ENCODE data around the gene OSM. TPM values are rescaled to one million over a fixed set of nuclear protein-coding genes. Genes with fewer than 3 reads are reported as not detected.

The OSM gene
- total and polyA plus RNA-seq, 2 donors (not counting 3 experiments of a cell fraction or from before 2014, with no cell fraction given): not detected

DNA sequence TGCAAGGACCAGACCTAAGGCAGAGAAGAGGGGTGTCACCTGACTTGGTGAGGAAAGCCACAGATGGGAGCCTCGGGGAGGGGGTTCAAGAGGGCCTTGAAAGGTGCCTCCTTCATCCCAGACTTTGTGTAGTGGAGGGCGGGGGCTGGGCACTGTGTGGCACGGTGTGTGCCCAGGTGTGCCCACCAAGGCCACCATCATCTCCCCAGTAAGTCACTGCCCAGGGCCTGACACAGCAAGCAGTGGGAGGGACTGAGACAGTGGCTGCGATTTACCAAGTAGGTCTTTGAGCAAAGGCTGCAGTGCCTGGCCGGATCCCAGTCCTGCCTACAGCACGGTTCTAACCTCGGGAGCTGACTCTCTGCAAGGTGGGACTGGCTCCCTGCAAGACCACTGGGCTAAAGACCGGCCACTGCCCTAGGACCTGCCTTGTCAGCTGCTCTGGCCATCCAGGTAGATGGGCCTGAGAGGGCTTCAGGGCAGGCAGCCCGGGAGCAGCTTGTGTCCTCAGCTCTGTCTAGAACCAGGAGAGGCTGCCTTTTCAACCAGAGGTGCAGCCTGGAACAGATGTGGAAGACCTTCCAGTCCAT lies 1.4 kb downstream of the OSM start:
- no peak for DNase-seq (ENCODE audit: low read depth, low spot score)
- Histone ChIP-seq H3K27ac (ENCODE audit: insufficient read depth, low read depth, low read length) (no peak overlapping the region), H3K27me3 (ENCODE audit: control insufficient read depth in 2 of 2, insufficient read depth in 2 of 2, low read length in 2 of 2) (no peaks in the 10 kb centered on the region), H3K4me2 (ENCODE audit: insufficient read depth, low read length) (no peak overlapping the region), H3K36me3 (ENCODE audit: control insufficient read depth in 2 of 2, extremely low read depth in 1 of 2, insufficient read depth in 2 of 2, low read length in 2 of 2) (no peaks in the 10 kb centered on the region), H3K9me3 (replicated peaks; ENCODE audit: control insufficient read depth, insufficient read depth, low read length) (no peaks in the 10 kb centered on the region), H3K9ac (replicated peaks; ENCODE audit: extremely low read depth, insufficient read depth, low read length) (no peak overlapping the region), H4K20me1 (replicated peaks; ENCODE audit: control insufficient read depth, extremely low read depth, insufficient read depth, low read length) (no peaks in the 10 kb centered on the region), H2AFZ (ENCODE audit: low read depth, low read length) (no peak overlapping the region), H3K4me1 (ENCODE audit: control insufficient read depth, extremely low read depth, insufficient read depth, low read length) (peaks cover 6% of the 10 kb centered on the region), H3K79me2 (ENCODE audit: control insufficient read depth, insufficient read depth, low read length) (no peaks in the 10 kb centered on the region), H3K4me3 (replicated peaks in 1 of 3; ENCODE audit: insufficient read depth in 1 of 3, low read depth in 1 of 3, low read length in 3 of 3) (no peak overlapping the region), H3K9me1 (replicated peaks; ENCODE audit: control insufficient read depth, extremely low read depth, insufficient read depth, low read length) (no peaks in the 10 kb centered on the region)
- FAIRE-seq: no peak
- CTCF ChIA-PET: interaction anchor here (0.8 to 4.3 kb wide), 8 partner anchors 9 to 126 kb away, joined by 3 to 37 read pairs (median 8); partner anchors contain the start of genes CCDC157, RNF215, SF3A1 and TBC1D10A
- intact Hi-C loops (cut with micrococcal nuclease): no loop called here
- BruUV-seq (replicated peaks): no TSS peak
- POLR2A ChIA-PET: no interaction called here
- dilution Hi-C loops (cut with MboI; ENCODE audit: extremely low pct_ligation_motif_present, low sequenced_read_pairs): no loop called here
- TF ChIP-seq, protein P1, sequence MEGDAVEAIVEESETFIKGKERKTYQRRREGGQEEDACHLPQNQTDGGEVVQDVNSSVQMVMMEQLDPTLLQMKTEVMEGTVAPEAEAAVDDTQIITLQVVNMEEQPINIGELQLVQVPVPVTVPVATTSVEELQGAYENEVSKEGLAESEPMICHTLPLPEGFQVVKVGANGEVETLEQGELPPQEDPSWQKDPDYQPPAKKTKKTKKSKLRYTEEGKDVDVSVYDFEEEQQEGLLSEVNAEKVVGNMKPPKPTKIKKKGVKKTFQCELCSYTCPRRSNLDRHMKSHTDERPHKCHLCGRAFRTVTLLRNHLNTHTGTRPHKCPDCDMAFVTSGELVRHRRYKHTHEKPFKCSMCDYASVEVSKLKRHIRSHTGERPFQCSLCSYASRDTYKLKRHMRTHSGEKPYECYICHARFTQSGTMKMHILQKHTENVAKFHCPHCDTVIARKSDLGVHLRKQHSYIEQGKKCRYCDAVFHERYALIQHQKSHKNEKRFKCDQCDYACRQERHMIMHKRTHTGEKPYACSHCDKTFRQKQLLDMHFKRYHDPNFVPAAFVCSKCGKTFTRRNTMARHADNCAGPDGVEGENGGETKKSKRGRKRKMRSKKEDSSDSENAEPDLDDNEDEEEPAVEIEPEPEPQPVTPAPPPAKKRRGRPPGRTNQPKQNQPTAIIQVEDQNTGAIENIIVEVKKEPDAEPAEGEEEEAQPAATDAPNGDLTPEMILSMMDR (IDR thresholded peaks at IDR 0.05; ENCODE audit: extremely low read depth in 1 of 2, insufficient read depth in 1 of 2, low read depth in 1 of 2, low read length in 2 of 2): no peak
- no peak for TF ChIP-seq POLR2AphosphoS5 (IDR thresholded peaks at IDR 0.05; ENCODE audit: insufficient read depth, low read depth, low read length)

DNA sequence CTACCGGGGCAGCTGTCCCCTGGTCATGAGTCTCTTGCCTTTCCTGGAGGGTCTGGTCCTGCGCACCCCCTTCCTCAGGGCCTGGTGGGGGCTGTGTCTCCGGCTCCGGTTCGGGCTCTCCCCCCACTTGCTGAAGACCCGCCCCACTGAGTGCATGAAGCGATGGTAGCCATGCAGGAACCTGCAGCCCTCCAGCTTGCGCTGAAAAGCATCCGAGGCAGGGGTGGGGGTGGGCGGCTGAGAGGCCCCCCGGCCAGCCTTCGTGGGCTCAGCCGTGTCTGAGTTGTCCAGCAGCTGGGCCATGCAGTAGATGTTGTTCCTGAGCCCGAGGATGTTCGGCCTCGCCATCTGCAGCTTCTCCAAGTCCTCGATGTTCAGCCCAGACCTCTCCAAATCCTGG lies 2.8 kb downstream of the OSM start:
- BruUV-seq (replicated peaks): no TSS peak
- no peak for TF ChIP-seq FOS (IDR thresholded peaks at IDR 0.05; ENCODE audit: borderline replicate concordance, insufficient read depth, low read length)
- no peak for TF ChIP-seq EZH2 (IDR thresholded peaks at IDR 0.05; ENCODE audit: borderline replicate concordance, low read depth, low read length, severe bottlenecking)
- TF ChIP-seq GATA2 (IDR thresholded peaks at IDR 0.05; ENCODE audit: insufficient read depth, insufficient read length, low read depth, low read length): no peak
- CTCF ChIA-PET: interaction anchor here (0.8 to 4.3 kb wide), 13 partner anchors 8 to 156 kb away, joined by 3 to 56 read pairs (median 6); partner anchors contain the start of genes RNF215 and TBC1D10A
- H2AFZ ChIP-seq (ENCODE audit: low read depth, low read length): no peak overlapping the region
- intact Hi-C loops (cut with micrococcal nuclease) (loop anchor here (1.0 kb wide), 2 partner anchors 23 to 123 kb away; partner anchors contain the start of gene RNF215), dilution Hi-C loops (cut with MboI; ENCODE audit: extremely low pct_ligation_motif_present, low sequenced_read_pairs) (no loop called here)
- H3K4me3 ChIP-seq (replicated peaks in 1 of 3; ENCODE audit: insufficient read depth in 1 of 3, low read depth in 1 of 3, low read length in 3 of 3): no peak overlapping the region
- no peak for DNase-seq (ENCODE audit: low read depth, low spot score)
- no peaks in the 10 kb centered on the region for H3K27me3 ChIP-seq (ENCODE audit: control insufficient read depth in 2 of 2, insufficient read depth in 2 of 2, low read length in 2 of 2)
- POLR2A ChIA-PET: no interaction called here
- H3K27ac ChIP-seq (ENCODE audit: insufficient read depth, low read depth, low read length): no peak overlapping the region
- peaks cover 6% of the 10 kb centered on the region for H3K4me1 ChIP-seq (ENCODE audit: control insufficient read depth, extremely low read depth, insufficient read depth, low read length)
- H3K9ac ChIP-seq (replicated peaks; ENCODE audit: extremely low read depth, insufficient read depth, low read length): no peak overlapping the region
- H3K9me1 ChIP-seq (replicated peaks; ENCODE audit: control insufficient read depth, extremely low read depth, insufficient read depth, low read length): no peaks in the 10 kb centered on the region
- FAIRE-seq: no peak
- H3K79me2 ChIP-seq (ENCODE audit: control insufficient read depth, insufficient read depth, low read length): no peaks in the 10 kb centered on the region
- H3K9me3 ChIP-seq (replicated peaks; ENCODE audit: control insufficient read depth, insufficient read depth, low read length): no peaks in the 10 kb centered on the region
- H3K4me2 ChIP-seq (ENCODE audit: insufficient read depth, low read length): no peak overlapping the region
- no peaks in the 10 kb centered on the region for H4K20me1 ChIP-seq (replicated peaks; ENCODE audit: control insufficient read depth, extremely low read depth, insufficient read depth, low read length)
- no peaks in the 10 kb centered on the region for H3K36me3 ChIP-seq (ENCODE audit: control insufficient read depth in 2 of 2, extremely low read depth in 1 of 2, insufficient read depth in 2 of 2, low read length in 2 of 2)

Data from endothelial cell of umbilical vein (primary cell).